ENCODE measurements around the gene ABCB1. TPM values are rescaled to one million over a fixed set of nuclear protein-coding genes. Genes with fewer than 3 reads are reported as not detected.

ABCB1 gene
- total RNA-seq, 1 experiment from 2014 or later, result 11.8 TPM

DNA sequence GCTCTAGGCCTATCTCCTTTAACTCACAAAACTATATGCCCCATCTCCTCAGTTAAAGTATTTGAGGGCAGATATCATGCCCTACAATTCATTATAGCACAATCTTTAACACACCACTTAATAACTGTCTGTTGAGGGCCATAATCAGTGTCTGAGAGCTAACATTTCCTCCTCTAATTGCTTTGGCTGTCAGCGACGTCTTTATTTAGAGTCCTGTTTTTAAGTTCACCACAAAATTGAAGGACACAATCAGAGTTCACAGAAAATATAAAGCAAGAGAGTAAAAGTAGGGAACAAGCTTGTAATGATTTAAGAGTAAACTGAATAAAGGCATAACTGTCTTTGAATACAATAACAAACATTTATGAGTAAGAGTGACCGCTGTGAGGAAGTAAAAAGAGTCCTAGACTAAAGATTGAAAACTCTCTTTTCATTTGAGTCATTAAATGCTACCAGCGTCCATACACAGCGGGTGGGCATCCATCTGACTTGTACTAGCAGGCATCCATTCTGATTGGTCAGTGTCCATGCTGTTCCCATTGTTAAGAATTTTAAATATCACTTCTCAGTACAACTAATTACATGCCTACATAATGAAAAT, 86.8 kb downstream of the ABCB1 start:
- DNase-seq (ENCODE audit: low read depth), result no peak

DNA sequence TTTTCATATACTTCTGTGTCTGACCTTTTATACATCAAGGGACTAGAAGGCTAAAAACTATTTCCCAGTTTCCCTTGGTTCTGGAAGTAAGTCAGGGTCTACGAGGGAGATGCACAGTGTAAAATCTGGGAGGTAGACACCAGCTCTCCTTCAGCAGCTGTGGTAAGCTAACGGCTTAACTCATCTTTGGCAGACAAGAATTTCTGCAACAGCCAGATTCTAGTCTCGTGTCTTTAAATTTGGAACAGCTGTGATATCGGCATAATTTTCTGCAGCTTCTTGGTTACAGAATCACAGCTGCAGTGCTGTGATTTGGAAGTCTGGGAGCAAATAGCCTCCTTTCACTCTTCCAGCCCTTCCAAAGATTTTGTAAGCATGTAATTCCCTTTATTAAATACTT, 87.8 kb downstream of the ABCB1 start:
- no peak for DNase-seq (ENCODE audit: low read depth)

- DNase-seq (ENCODE audit: low read depth), result no peak
These were observed 89.2 kb downstream of the ABCB1 start for GRCh38 chr7:87511510-87511909.

GRCh38 chr7:87510411-87510875, 90.2 kb downstream of the ABCB1 start:
- no peak for DNase-seq (ENCODE audit: low read depth)

GRCh38 chr7:87507446-87507845, 93.2 kb downstream of the ABCB1 start:
- no peak for DNase-seq (ENCODE audit: low read depth)

DNA sequence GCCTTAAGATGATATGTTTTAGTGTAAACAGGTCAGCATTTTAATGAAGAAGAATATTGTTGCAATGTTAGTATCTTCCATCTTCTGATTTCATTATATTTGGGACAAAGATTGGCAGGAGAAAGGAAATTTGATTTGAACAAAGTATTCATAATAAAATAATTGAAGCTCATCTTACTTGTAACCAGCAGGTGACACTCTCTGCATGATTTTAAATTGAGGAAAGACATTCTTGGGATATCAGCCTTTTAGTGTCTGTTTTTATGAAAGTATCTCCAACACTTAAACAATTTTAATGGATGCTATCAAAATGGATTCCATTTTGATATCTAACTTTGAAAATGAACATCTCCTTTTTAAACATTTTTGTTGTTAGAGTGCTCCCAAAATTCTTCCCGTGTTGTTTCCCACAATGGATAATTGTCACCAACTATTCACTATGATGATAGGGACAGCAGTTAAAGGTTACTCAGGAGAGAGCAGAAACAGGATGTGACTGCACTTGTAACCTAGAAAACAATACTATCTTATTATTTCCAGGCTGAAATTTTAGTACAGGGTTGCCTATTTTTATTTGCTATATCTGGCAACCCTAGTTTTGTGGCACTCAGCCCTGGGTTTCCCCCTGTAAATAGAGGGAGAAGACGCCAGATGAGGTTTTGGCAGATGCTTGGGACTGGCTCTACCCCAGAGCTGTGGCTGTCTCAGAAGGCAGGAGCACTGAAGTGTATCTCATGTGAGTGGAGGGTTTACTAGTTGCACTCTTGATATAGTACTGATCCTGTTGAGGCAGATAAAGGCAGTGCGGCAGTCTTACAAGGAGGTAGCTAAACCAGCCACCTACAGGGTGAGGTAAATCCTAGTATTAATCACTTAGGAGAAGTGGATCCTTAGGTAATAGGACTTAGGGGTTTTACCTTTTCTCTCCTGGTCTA, 94.2 kb downstream of the ABCB1 start:
- DNase-seq (ENCODE audit: low read depth), result no peak

DNA sequence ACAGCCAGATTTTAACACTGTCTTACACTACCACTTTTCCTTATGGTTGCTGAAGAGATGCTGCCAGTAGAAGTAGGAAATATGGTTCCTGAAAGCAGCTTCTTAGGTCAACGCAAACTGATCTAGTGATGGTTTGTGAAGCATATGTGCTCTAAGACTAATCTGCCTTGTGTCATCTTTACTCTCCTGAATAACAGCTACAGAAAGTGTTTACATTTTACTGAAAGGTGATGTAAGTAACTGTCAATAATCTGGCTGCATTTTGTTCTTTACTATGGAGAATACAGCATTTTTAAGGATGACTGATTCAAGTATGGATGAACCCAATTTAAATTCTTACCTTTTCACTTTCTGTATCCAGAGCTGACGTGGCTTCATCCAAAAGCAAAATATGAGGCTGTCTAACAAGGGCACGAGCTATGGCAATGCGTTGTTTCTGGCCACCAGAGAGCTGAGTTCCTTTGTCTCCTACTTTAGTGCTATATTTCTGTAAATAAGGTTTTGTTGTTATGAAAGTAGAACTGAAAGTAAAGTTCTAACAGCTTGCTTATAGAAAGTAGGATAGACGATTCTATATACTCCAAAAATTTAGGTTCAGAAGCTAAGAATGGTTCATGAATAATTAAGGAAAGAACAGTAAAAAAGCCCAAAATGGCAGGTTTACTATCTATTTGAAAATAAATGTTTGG, 95.0 kb downstream of the ABCB1 start:
- DNase-seq (ENCODE audit: low read depth), result no peak

GRCh38 chr7:87505122-87505521, 95.6 kb downstream of the ABCB1 start:
- no peak for DNase-seq (ENCODE audit: low read depth)

- DNase-seq (ENCODE audit: low read depth), result no peak
These were observed 101.2 kb downstream of the ABCB1 start for GRCh38 chr7:87499494-87499893.

DNA sequence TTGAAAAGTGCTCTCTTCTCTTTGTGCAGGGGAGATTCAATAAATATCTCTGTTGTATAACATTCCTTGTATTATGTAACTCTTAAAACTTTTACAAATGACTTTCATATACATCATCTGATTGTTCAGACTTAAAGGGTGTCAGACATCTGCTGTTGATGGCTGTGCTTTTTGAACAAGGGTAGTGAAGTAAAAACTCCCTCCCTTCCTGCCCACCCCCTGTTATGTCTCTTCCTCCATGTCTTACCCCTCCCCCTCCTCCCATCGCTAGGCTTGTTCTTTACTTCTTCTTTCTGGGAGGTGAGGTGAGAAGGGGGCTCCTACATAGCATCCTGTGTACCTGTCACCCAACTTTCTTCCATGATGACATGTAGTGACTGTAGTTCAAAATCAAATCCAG, 101.8 kb downstream of the ABCB1 start:
- DNase-seq (ENCODE audit: low read depth), result no peak

GRCh38 chr7:87497482-87497881, 103.2 kb downstream of the ABCB1 start:
- no peak for DNase-seq (ENCODE audit: low read depth)

DNA sequence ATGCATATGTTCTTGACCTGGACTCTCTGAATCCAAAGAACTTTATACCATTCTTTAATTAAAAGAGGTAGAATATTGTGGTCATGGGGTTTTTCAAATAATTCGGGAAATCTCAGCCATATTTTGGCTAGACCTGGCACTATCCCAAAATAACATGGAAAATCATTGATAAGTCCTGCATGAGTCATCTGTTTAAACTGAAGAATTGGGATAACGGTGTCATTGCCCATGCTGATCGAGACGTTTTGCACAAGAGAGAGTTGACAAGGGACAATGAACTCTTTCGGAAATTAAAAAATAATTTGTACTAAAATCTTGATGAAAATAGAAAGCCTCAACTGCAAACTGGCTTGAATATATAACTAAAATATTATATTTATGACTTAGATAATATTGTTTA, 105.3 kb downstream of the ABCB1 start:
- no peak for DNase-seq (ENCODE audit: low read depth)

DNA sequence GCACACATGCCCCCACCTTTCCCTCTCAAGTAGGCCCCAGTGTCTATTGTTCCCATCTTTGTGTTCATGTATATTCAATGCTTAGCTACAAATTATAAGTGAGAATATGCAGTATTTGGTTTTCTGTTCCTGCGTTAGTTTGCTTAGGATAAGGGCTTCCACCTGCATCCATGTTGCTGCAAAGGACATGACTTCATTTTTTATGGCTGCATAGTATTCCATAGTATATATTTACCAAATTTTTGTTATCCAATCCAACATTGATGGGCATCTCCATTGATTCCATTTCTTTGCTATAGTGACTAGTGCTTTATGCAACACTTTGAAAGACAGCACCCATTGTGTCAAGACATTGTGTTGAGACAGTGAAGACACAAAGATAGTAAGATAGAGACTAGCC, 106.2 kb downstream of the ABCB1 start:
- DNase-seq (ENCODE audit: low read depth), result no peak

- no peak for DNase-seq (ENCODE audit: low read depth)
These were observed 117.6 kb downstream of the ABCB1 start for GRCh38 chr7:87483131-87483530.

DNA sequence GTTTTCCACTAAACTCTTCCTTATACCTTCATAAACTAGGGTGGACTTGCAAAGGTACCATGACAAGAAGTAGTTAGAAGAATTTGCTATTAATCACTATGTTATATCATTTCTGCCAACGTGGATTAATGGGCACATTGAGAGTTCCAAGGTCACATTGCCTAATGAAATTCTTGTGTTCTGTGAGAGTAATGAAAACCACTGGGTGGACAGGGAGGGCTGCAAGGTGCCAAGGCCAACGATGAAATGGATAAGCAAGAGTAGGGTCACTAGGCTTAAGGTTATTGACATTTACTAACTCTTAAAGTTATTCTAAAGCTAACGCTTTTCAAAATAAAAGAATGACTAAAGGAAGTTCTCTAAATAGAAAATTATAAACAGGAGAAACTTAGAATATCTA, 118.6 kb downstream of the ABCB1 start:
- DNase-seq (ENCODE audit: low read depth), result no peak

DNA sequence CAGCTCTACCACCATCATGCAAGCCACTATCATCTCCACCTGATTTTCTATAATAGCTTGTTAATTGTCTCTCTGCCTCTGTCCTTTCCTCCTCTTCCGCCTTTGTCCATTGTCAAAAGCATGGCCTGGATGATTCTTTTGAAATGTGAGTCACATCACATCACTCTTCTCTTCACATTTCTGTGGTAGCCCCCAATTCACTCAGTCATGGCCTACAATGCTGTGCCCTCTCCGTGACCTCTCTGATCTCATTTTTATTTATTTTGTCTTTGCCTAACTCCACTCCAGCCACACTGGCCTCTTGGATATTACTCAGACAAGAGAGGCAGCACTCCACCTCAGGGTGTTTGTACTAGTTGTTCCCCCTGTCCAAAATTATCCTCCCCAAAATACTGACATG, 120.3 kb downstream of the ABCB1 start:
- DNase-seq (ENCODE audit: low read depth), result peak; percentile 66

- no peak for DNase-seq (ENCODE audit: low read depth)
These were observed 120.7 kb downstream of the ABCB1 start for GRCh38 chr7:87479951-87480350.

- no peak for DNase-seq (ENCODE audit: low read depth)
These were observed 124.5 kb downstream of the ABCB1 start for GRCh38 chr7:87476179-87476557.

DNA sequence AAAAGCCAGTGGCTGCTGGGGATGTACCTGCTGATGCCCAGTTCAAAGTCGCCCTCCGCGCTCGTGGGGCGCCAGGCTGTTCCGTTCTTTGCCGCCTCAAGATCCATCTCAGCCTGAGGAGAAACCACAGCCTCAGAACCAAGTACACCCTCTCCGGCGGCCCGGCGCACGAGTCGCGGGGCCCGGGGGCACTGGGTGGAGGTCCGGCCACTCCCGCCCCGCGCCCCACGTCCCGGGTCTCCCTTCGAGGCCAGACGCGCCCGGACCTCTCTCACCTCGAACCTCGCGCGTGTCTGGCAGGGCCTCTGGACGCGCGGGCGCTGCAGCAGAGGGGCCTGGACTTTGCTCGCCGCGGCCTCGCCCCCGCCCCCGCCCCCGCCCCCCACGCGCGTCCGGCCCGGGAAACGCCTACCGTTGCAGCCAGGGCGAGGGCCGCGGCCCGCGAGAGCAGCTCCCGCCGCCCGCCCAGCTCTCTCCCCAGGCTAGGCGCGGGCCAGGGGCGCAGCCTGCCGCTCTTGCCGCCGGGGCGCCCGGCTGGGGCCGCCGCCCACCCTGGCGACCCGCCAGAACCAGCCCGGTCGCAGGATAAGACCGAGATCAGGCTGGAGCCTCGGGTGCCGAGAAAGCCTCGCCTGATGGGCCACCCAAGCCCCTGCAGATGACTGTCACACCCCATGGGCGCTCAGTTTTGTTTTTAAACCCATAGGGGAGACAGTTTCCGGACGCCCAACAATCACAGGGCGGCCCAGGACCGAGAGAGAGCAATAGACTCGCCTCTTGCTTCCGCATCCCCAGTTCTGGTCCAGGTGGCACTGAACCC, 125.1 kb downstream of the ABCB1 start, which contains the start of gene ABCB4:
ABCB4 (minus strand) TSS at position 322 of the 820 bp plus-strand sequence; CDS start at position 107, 215 bp downstream.
- peak; percentile 16 for DNase-seq (ENCODE audit: low read depth)

DNA sequence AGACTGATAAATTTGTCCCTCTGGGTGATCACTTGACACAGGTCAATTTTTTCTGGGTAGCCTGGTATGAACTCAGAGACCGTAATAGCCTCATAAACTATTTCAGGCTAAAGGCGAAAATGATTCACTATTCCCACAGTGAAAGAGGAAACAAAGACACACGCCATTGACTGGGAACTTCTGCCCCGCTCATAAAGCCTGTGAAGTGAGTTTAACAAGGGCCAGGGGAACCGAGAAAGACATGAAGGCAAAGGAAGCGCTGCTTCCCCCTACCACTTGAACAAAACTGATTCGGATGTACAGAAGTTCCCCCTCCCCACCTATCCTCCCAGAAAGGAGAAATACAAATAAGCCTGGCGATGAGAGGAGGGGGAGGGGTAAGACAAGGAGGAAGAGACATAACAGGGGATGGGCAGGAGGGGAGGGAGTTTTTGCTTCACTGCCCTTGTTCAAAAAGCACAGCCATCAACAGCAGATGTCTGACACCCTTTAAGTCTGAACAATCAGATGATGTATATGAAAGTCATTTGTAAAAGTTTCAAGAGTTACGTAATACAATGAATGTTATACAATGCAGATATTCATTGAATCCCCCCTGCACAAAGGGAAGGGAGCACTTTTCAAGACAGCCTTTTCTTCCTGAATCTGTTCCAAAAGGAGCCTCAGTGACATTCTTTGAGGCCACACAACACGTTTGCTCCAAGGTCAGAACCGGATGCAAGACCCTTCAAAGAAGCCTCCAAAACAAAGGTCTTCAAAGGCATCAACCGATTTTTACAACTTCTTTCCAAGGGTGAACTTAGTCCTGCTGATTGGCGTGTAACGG, 125.9 kb downstream of the ABCB1 start:
- peak; percentile 58 for DNase-seq (ENCODE audit: low read depth)

GRCh38 chr7:87473986-87474385, 126.7 kb downstream of the ABCB1 start:
- no peak for DNase-seq (ENCODE audit: low read depth)

All from Daoy (cell line).